Astrocyte of the cerebellum (primary cell): ENCODE measurements around the gene NDUFA9.

Experiments used
- DNase-seq: peaks from one replicate; pipeline ENCODE4 v3.0.0-alpha.2; 2011; ENCODE audit warnings: low read depth
- H3K4me3 ChIP-seq: 2 replicates; pipeline ENCODE4 v1.5.1; 2011; ENCODE audit warnings: mild to moderate bottlenecking, low read depth, low read length, moderate library complexity
- CTCF ChIP-seq: IDR thresholded peaks from 2 replicates; pipeline ENCODE4 v1.5.1; 2012; ENCODE audit warnings: low read length, low read depth, moderate library complexity, mild to moderate bottlenecking; ENCODE audit errors: missing control alignments
- in situ Hi-C: cut with HindIII; loops from 2 replicates; pipeline ENCODE4 v1.10.0; 2017; ENCODE audit warnings: low sequenced_read_pairs

Gene NDUFA9

GRCh38 chr12:4610481-4610880 lies 38.4 kb upstream of the NDUFA9 start:
- in situ Hi-C loops, result no loop called here
- H3K4me3 ChIP-seq, result no peak overlapping the region
- TF ChIP-seq CTCF, result no peak
- DNase-seq, result no peak

GRCh38 chr12:4615667-4616066 lies 33.2 kb upstream of the NDUFA9 start:
- in situ Hi-C loops, result no loop called here
- H3K4me3 ChIP-seq, result no peak overlapping the region

GRCh38 chr12:4621511-4621910 lies 27.4 kb upstream of the NDUFA9 start:
- TF ChIP-seq CTCF, result no peak
- no peak for DNase-seq

More at GRCh38 chr12:4615667-4616066, 33.2 kb upstream of the NDUFA9 start:
- DNase-seq, result no peak
- TF ChIP-seq CTCF, result no peak

DNA sequence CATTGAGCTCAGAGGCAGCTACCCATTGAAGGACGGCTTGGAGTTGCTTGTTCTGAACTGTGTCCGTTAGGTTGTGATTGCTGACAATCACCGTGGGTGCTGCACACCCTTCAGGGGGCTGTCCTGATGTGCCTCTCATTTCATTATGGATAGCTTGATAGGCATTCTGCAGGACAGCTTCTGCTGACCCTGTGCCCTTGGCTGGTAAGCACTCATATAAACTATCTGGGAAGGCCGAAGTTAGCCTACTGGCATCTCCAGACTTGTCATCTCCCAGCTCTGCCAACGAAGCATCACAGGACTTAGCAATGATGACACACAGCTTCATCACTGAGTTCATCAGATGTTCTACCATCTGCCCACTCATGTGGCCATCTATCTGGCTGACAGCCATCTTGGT lies 22.4 kb upstream of the NDUFA9 start:
- DNase-seq, result no peak
- no peak overlapping the region for H3K4me3 ChIP-seq
- in situ Hi-C loops, result no loop called here
- TF ChIP-seq CTCF, result no peak

More at GRCh38 chr12:4621511-4621910, 27.4 kb upstream of the NDUFA9 start:
- no peak overlapping the region for H3K4me3 ChIP-seq
- in situ Hi-C loops, result no loop called here

DNA sequence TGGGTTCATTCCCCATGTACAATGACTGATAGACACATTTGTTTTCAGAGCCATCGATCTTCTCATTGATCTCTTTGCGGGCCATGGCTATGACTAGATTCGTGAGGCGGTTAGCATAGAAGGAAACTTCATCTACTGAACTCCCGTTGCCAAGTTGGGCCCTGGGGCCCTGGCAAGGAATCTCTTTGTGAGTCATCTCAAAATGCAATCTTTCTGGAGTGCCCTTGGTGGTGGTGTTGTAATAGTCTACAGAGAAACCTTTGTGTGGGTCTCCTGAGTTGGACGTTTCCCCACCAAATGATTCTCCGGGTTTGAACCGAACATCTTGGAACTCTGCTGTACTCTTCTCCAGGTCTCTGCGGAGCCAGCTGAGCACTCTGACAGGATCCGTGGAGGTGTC lies 20.5 kb upstream of the NDUFA9 start:
- in situ Hi-C loops, result no loop called here
- DNase-seq, result no peak
- TF ChIP-seq CTCF, result no peak
- no peak overlapping the region for H3K4me3 ChIP-seq

DNA sequence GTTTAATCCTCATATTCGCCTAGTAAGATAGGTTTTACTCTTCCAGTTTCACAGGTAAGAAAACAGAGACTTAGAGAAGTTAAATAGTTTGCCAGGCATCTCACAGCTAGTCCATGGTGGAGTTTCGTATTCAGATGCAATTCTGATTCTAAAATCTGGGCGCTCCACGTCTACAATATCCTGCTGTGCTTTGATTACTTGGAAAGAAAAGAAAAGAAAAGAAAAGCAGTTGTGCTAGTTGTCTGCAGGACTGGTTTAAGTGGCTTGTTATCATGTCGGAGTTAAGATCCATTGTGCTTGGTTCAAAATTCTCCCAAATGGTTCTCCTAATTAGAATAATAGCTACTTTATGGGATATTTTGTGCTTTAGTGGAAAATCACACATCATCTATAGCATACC lies 18.7 kb upstream of the NDUFA9 start:
- no peak overlapping the region for H3K4me3 ChIP-seq
- TF ChIP-seq CTCF, result no peak
- in situ Hi-C loops, result no loop called here
- DNase-seq, result no peak

DNA sequence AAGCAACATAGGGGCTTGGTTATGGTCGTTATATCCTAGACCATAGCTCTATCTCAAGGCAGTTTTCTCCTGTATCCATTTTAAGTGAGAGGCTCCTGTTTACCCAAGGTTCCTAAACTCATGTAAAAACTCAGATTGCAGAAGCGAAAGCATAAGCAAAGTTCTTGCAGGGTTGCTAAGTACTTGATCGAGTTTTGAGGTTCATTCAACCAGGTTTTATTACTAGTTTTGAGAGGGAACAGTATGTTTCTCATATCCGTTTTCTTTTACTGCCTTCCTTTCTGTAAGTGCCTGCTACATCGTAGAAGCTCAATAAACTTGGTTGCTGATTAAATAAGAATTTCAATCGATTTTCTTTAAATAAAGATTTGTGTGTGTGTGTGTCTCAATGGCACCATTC lies 5.2 kb upstream of the NDUFA9 start:
- no peak overlapping the region for H3K4me3 ChIP-seq
- TF ChIP-seq CTCF, result no peak
- no peak for DNase-seq
- in situ Hi-C loops, result no loop called here
